HepG2 (cell line): ENCODE data around the gene TMEM270. TPM values are rescaled to one million over a fixed set of nuclear protein-coding genes. Genes with fewer than 3 reads are reported as not detected.

Experiments
- ATAC-seq: fragments of 200-7000 bp; cut with Tn5 transposase; 3 replicates; pipeline ENCODE4 v1.9.1; 2020; ENCODE audit warnings: mild to moderate bottlenecking, moderate library complexity
- BruUV-seq: library from RNA; stranded (reverse); fragments of 400-500 nt; replicated peaks from 2 replicates; lab custom pipeline; 2021; lab: Mats Ljungman, UMichigan
- CTCF ChIA-PET: fragments of 300-600 bp; formaldehyde crosslinking; extraction: SDS; loops from one replicate; lab custom pipeline; 2021; ENCODE audit warnings: low total read pairs, inconsistent platforms, low intra/inter-chr PET ratio; lab: Yijun Ruan, JAX
- POLR2A ChIA-PET: fragments of 350-600 bp; sonication (Branson Sonifier 250); formaldehyde crosslinking; loops from one replicate; lab custom pipeline; 2020; ENCODE audit warnings: antibody characterized with exemption, inconsistent platforms; lab: Yijun Ruan, JAX
- DNase-seq: peaks from one replicate; pipeline ENCODE4 v3.0.0-alpha.2; 2015; ENCODE audit warnings: low spot score
- FAIRE-seq: peaks from 3 replicates; lab custom pipeline; 2011; peaks lifted over from hg19 to GRCh38; lab: Jason Lieb, UNC
- H2AFZ ChIP-seq: one replicate; pipeline ENCODE4 v1.6.1; 2011; ENCODE audit warnings: low read length, inconsistent platforms
- H3K27ac ChIP-seq: fragments of 300-600 bp; 3 replicates; pipeline ENCODE4 v1.8.0; 2011; ENCODE audit warnings: mixed run types, mild to moderate bottlenecking, mixed read lengths, low read length, inconsistent platforms; ENCODE audit not compliant: insufficient read depth; ENCODE audit errors: extremely low read length
- H3K27me3 ChIP-seq, 2 experiments: fragments of 200-600 bp in 1 of 2; 2 replicates in 1 of 2; 3 replicates in 1 of 2; pipeline versions ENCODE4 v1.6.0 to v1.8.0; 2011; ENCODE audit warnings: low read length in 2 of 2, mild to moderate bottlenecking in 2 of 2, moderate library complexity in 2 of 2, inconsistent platforms in 1 of 2; ENCODE audit not compliant: insufficient read depth in 2 of 2, control insufficient read depth in 1 of 2
- H3K36me3 ChIP-seq, 2 experiments: fragments of 200-600 bp in 1 of 2; replicated peaks in 1 of 2; 2 replicates in 1 of 2; 3 replicates in 1 of 2; pipeline versions ENCODE4 v1.5.1 to v1.8.0; 2011; ENCODE audit warnings: low read length in 2 of 2, inconsistent platforms in 1 of 2; ENCODE audit not compliant: insufficient read depth in 2 of 2, control insufficient read depth in 1 of 2
- H3K4me1 ChIP-seq: 2 replicates; pipeline ENCODE4 v1.5.1; 2012; ENCODE audit warnings: low read length, inconsistent platforms; ENCODE audit not compliant: insufficient read depth
- H3K4me2 ChIP-seq: 2 replicates; pipeline ENCODE4 v1.6.0; 2011; ENCODE audit warnings: low read depth, low read length, inconsistent platforms
- H3K4me3 ChIP-seq, 3 experiments: fragments of 200-600 bp in 1 of 3; sonication (generic), shearing (Covaris generic) in 1 of 3; replicated peaks in 1 of 3; 2 replicates each; pipeline ENCODE4 v1.5.1; 2011 to 2016; ENCODE audit warnings: low read length in 3 of 3, inconsistent platforms in 2 of 3, low read depth in 2 of 3, mild to moderate bottlenecking in 2 of 3, control low read depth in 1 of 3, mixed read lengths in 1 of 3; ENCODE audit not compliant: insufficient read depth in 1 of 3
- H3K79me2 ChIP-seq: one replicate; pipeline ENCODE4 v1.6.1; 2011; ENCODE audit warnings: low read length, inconsistent platforms; ENCODE audit not compliant: insufficient read depth
- H3K9ac ChIP-seq: 2 replicates; pipeline ENCODE4 v1.6.0; 2011; ENCODE audit warnings: mild to moderate bottlenecking, low read depth, low read length, inconsistent platforms; ENCODE audit not compliant: insufficient read depth
- H3K9me3 ChIP-seq: 2 replicates; pipeline ENCODE4 v1.5.1; 2012; ENCODE audit warnings: mild to moderate bottlenecking, low read length
- H4K20me1 ChIP-seq: 2 replicates; pipeline ENCODE4 v1.6.0; 2011; ENCODE audit warnings: inconsistent platforms, mild to moderate bottlenecking, low read length, moderate library complexity; ENCODE audit not compliant: insufficient read depth
- ATF1 ChIP-seq: IDR thresholded peaks from 2 replicates; pipeline ENCODE4 v1.6.1; 2016; ENCODE audit warnings: mild to moderate bottlenecking, control low read depth
- ATF4 ChIP-seq, 2 experiments: fragments of 450-650 bp in 1 of 2; sonication (generic) in 1 of 2; formaldehyde crosslinking; IDR thresholded peaks; 2 replicates each; pipeline versions ENCODE4 v1.5.0 to v1.8.0; 2020 to 2022; ENCODE audit warnings: mild to moderate bottlenecking in 1 of 2, missing genetic modification reagents in 1 of 2
- ATF5 ChIP-seq: sonication (generic); formaldehyde crosslinking; IDR thresholded peaks from 2 replicates; pipeline ENCODE4 v1.4.0; 2020; ENCODE audit warnings: mild to moderate bottlenecking, low read depth, missing genetic modification reagents
- CENPX ChIP-seq: sonication (generic); formaldehyde crosslinking; IDR thresholded peaks from 2 replicates; pipeline ENCODE4 v1.9.0; 2021; ENCODE audit warnings: mild to moderate bottlenecking, missing genetic modification reagents, moderate library complexity
- KMT2B ChIP-seq: IDR thresholded peaks from 2 replicates; pipeline ENCODE4 v1.6.1; 2016; ENCODE audit warnings: missing genetic modification reagents, missing compliant biosample characterization
- MTF2 ChIP-seq: sonication (generic); formaldehyde crosslinking; IDR thresholded peaks from 2 replicates; pipeline ENCODE4 v1.5.0; 2020; ENCODE audit warnings: missing genetic modification reagents, borderline replicate concordance
- RARA ChIP-seq: IDR thresholded peaks from 2 replicates; pipeline ENCODE4 v1.6.1; 2016; ENCODE audit warnings: missing genetic modification reagents, missing compliant biosample characterization
- RFX3 ChIP-seq: IDR thresholded peaks from 2 replicates; pipeline ENCODE4 v1.6.1; 2016; ENCODE audit warnings: missing biosample characterization, missing genetic modification reagents
- ZBTB14 ChIP-seq: sonication (generic); formaldehyde crosslinking; IDR thresholded peaks from 2 replicates; pipeline ENCODE4 v1.4.0; 2020; ENCODE audit warnings: missing genetic modification reagents
- ZC3H4 ChIP-seq: sonication (generic); formaldehyde crosslinking; IDR thresholded peaks from 2 replicates; pipeline ENCODE4 v1.4.0; 2020; ENCODE audit warnings: missing genetic modification reagents, borderline replicate concordance
- ZHX2 ChIP-seq, 2 experiments: sonication (generic) in 1 of 2; formaldehyde crosslinking in 1 of 2; IDR thresholded peaks; 2 replicates each; pipeline versions ENCODE4 v1.6.1 to v1.9.0; 2014 to 2022; ENCODE audit warnings: antibody characterized with exemption in 1 of 2, borderline replicate concordance in 1 of 2, inconsistent platforms in 1 of 2, low read depth in 1 of 2, missing genetic modification reagents in 1 of 2
- ZNF235 ChIP-seq: sonication (generic); formaldehyde crosslinking; IDR thresholded peaks from 2 replicates; pipeline ENCODE4 v1.8.1; 2023; ENCODE audit warnings: mild to moderate bottlenecking, missing genetic modification reagents, borderline replicate concordance
- ZNF337 ChIP-seq: sonication (generic); formaldehyde crosslinking; IDR thresholded peaks from 2 replicates; pipeline ENCODE4 v1.5.1; 2020; ENCODE audit warnings: missing genetic modification reagents, low read depth, mild to moderate bottlenecking, borderline replicate concordance
- ZNF597 ChIP-seq: sonication (generic); formaldehyde crosslinking; IDR thresholded peaks from 2 replicates; pipeline ENCODE4 v1.5.0; 2020; ENCODE audit warnings: missing genetic modification reagents
- WGBS: methylation state at CpG from one replicate; pipeline ENCODE4 v1.1.6; 2017; ENCODE audit warnings: low lambda C conversion rate; 5-methylcytosine and 5-hydroxymethylcytosine counted together
- in situ Hi-C: cut with HindIII; loops from 2 replicates; pipeline ENCODE4 v1.10.0; 2017; ENCODE audit warnings: low pct_unique_long_range_greater_than_20kb; ENCODE audit not compliant: extremely low pct_ligation_motif_present
- intact Hi-C: fragments of 100-400 bp; cut with micrococcal nuclease; formaldehyde crosslinking; loops from one replicate; pipeline ENCODE4 v1.10.0; 2022; ENCODE audit not compliant: unreplicated experiment
- polyA plus RNA-seq, 8 experiments: library from polyadenylated mRNA; depleted of rRNA in 3 of 8; stranded (reverse) in 7 of 8; unstranded in 1 of 8; fragments of >200 nt; fragmentation: Illumina TruSeq in 4 of 8; extraction: Trizol in 4 of 8; gene quantifications; 2 replicates each; pipeline versions ENCODE4 v1.2.1 to v1.2.3, GENCODE V29; 2011 to 2016; ENCODE audit warnings: low read depth in 4 of 8, missing spikeins in 1 of 8, mixed read lengths in 1 of 8; ENCODE audit not compliant: insufficient read depth in 1 of 8
- total RNA-seq, 5 experiments: library from RNA; depleted of rRNA; stranded (reverse); fragments of >200 nt; fragmentation: Illumina TruSeq; extraction: Trizol; gene quantifications; 2 replicates each; pipeline ENCODE4 v1.2.3, GENCODE V29; 2016; ENCODE audit warnings: low read depth in 1 of 5

The TMEM270 gene
- total and polyA plus RNA-seq, 2 of the 13 experiments (the other 11 are each of a cell fraction or from before 2014, with no cell fraction given) = not detected

- H3K4me2 ChIP-seq = no peak overlapping the region
- H3K36me3 ChIP-seq = no peaks in the 10 kb centered on the region
- peaks cover 0 to 1% of the 10 kb centered on the region in 2 experiments; a peak in 2 of 5 replicates for H3K27me3 ChIP-seq
- no peaks in the 10 kb centered on the region for H3K9me3 ChIP-seq
- peak; percentile 98 for ATAC-seq
- no peak overlapping the region for H2AFZ ChIP-seq
- H3K27ac ChIP-seq = no peak overlapping the region
- H3K4me3 ChIP-seq = no peak overlapping the region
- intact Hi-C loops (loop anchor here (1.0 kb wide), 1 partner anchor 44 kb away; no protein-coding TSS in a partner anchor), in situ Hi-C loops (loop anchor here (5.0 kb wide), 1 partner anchor 46 kb away; no protein-coding TSS in a partner anchor)
- CTCF ChIA-PET = interaction anchor here (3.5 kb wide), 1 partner anchor 43 kb away, joined by 62 read pairs; no protein-coding TSS in a partner anchor
- peak; percentile 66 for FAIRE-seq
- H3K4me1 ChIP-seq = no peaks in the 10 kb centered on the region
- WGBS = 27% methylated on average over 4 of the region's 11 CpGs
- peak; percentile 54 for DNase-seq
- H3K9ac ChIP-seq = no peak overlapping the region
- no TSS peak for BruUV-seq
- no peaks in the 10 kb centered on the region for H4K20me1 ChIP-seq
- POLR2A ChIA-PET = interaction anchor here (1.0 kb wide), 1 partner anchor 18 kb away, joined by 4 read pairs; no protein-coding TSS in a partner anchor
- no peaks in the 10 kb centered on the region for H3K79me2 ChIP-seq
- no peak for TF ChIP-seq CENPX (CRISPR knock-in tag)
- no peak for TF ChIP-seq MTF2
- TF ChIP-seq ATF1 = no peak
- no peak for TF ChIP-seq ZC3H4
- TF ChIP-seq ATF4 (CRISPR knock-in tag; IDR thresholded peaks at IDR 0.05) = no peak
- TF ChIP-seq ZHX2 (IDR thresholded peaks at IDR 0.05; ENCODE audit: low read depth) = no peak
- no peak for TF ChIP-seq ZHX2 (CRISPR knock-in tag; IDR thresholded peaks at IDR 0.05; ENCODE audit: borderline replicate concordance)
- TF ChIP-seq ZNF337 (CRISPR knock-in tag) = no peak
- TF ChIP-seq ATF5 (CRISPR knock-in tag) = no peak
- no peak for TF ChIP-seq ZNF235 (CRISPR knock-in tag)
- 0 out of 2 replicates have a peak, but pooled peaks have one; percentile 9 for TF ChIP-seq RARA (CRISPR knock-in tag)
- no peak for TF ChIP-seq ZNF597 (CRISPR knock-in tag)
- no peak for TF ChIP-seq ZBTB14 (CRISPR knock-in tag)
- TF ChIP-seq KMT2B (CRISPR knock-in tag) = no peak
- TF ChIP-seq RFX3 = no peak
These were observed 49.2 kb upstream of the TMEM270 start for GRCh38 chr7:73811760-73812168.
